Hepatocyte (in vitro differentiated cells): Measurements from ENCODE around the gene GPC3.

Experiments
- EZH2 ChIP-seq: fragments of 200-600 bp; sonication (generic); IDR thresholded peaks from 2 replicates; pipeline ENCODE4 v1.6.1; 2016; ENCODE audit warnings: antibody characterized with exemption, mild to moderate bottlenecking, borderline replicate concordance
- EZH2phosphoT487 ChIP-seq: fragments of 200-600 bp; sonication (generic); IDR thresholded peaks from one replicate; pipeline ENCODE4 v1.6.1; 2018; ENCODE audit warnings: antibody characterized with exemption, mild to moderate bottlenecking, low read depth, moderate library complexity; ENCODE audit not compliant: unreplicated experiment, severe bottlenecking
- TF ChIP-seq, protein P1 (sequence below): fragments of 200-600 bp; sonication (generic); IDR thresholded peaks from 2 replicates; pipeline ENCODE4 v1.5.1; 2016; ENCODE audit warnings: antibody characterized with exemption, mild to moderate bottlenecking; ENCODE audit not compliant: poor library complexity

DNA sequence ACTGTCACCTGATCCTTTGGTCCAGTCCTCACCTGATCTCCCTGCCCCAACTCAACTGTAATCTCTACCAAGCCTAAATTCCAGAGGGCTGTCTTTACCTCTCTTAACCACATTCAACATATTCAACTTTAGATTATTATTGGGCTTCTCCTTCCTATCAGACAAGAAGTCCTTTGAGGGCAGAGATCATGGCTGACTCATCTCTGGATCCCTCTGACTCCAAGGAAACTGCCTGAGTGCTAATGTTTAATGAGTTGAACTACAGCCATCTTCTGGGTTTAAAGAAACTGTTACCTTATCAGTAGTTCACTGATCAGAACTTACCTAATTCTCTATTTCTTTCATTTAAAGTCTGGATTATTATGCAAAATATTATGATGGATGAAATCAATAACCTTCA is 135.7 kb downstream of the GPC3 start:
- TF ChIP-seq, protein P1, sequence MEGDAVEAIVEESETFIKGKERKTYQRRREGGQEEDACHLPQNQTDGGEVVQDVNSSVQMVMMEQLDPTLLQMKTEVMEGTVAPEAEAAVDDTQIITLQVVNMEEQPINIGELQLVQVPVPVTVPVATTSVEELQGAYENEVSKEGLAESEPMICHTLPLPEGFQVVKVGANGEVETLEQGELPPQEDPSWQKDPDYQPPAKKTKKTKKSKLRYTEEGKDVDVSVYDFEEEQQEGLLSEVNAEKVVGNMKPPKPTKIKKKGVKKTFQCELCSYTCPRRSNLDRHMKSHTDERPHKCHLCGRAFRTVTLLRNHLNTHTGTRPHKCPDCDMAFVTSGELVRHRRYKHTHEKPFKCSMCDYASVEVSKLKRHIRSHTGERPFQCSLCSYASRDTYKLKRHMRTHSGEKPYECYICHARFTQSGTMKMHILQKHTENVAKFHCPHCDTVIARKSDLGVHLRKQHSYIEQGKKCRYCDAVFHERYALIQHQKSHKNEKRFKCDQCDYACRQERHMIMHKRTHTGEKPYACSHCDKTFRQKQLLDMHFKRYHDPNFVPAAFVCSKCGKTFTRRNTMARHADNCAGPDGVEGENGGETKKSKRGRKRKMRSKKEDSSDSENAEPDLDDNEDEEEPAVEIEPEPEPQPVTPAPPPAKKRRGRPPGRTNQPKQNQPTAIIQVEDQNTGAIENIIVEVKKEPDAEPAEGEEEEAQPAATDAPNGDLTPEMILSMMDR: no peak
- no peak for TF ChIP-seq EZH2
- TF ChIP-seq EZH2phosphoT487: no peak
